Stomach (tissue), 4 donors: ENCODE data around the gene GALNT2.

Source experiments
- CTCF ChIP-seq, 7 experiments: fragments of 450-650 bp in 4 of 7; fragments of 200-600 bp in 3 of 7; sonication (generic) in 3 of 7; IDR thresholded peaks; one replicate each; pipeline ENCODE4 v1.5.1; 2016 to 2019; ENCODE audit warnings: antibody characterized with exemption in 7 of 7, control low read depth in 2 of 7, mild to moderate bottlenecking in 1 of 7
- EP300 ChIP-seq: sonication (generic); formaldehyde crosslinking; IDR thresholded peaks from one replicate; pipeline ENCODE4 v1.6.1; 2017; ENCODE audit warnings: antibody characterized with exemption
- POLR2A ChIP-seq, 4 donors: fragments of 450-650 bp; IDR thresholded peaks; one replicate each; pipeline ENCODE4 v1.6.1; 2016; ENCODE audit warnings: antibody characterized with exemption in 4 of 4, control low read depth in 2 of 4, mild to moderate bottlenecking in 1 of 4, moderate library complexity in 1 of 4
- POLR2AphosphoS5 ChIP-seq, 3 donors: sonication (generic); formaldehyde crosslinking; IDR thresholded peaks; one replicate each; pipeline ENCODE4 v1.6.1; 2016; ENCODE audit warnings: antibody characterized with exemption in 3 of 3

GRCh38 chr1:230185076-230186001, 118.3 kb downstream of the GALNT2 start:
- TF ChIP-seq POLR2A (IDR thresholded peaks at IDR 0.05): no peak
- no peak for TF ChIP-seq CTCF (IDR thresholded peaks at IDR 0.05)
- TF ChIP-seq EP300: no peak
- no peak for TF ChIP-seq POLR2AphosphoS5 (IDR thresholded peaks at IDR 0.05)
